HCT116 (cell line): ENCODE data around the gene VAV2. TPM values are rescaled to one million over a fixed set of nuclear protein-coding genes. Genes with fewer than 3 reads are reported as not detected.

ENCODE experiments used
- ATAC-seq: fragments of 200-7000 bp; cut with Tn5 transposase; 2 replicates; pipeline ENCODE4 v1.9.1; 2020; ENCODE audit warnings: mild to moderate bottlenecking, moderate library complexity
- BruUV-seq: library from RNA; stranded (reverse); fragments of 400-500 nt; replicated peaks from 2 replicates; lab custom pipeline; 2021; lab: Mats Ljungman, UMichigan
- CTCF ChIA-PET: fragments of 300-600 bp; sonication (Branson Sonifier 250); formaldehyde crosslinking; loops from one replicate; lab custom pipeline; 2021; ENCODE audit warnings: antibody characterized with exemption; lab: Charles Lee
- POLR2A ChIA-PET: fragments of 300-600, 350-600 bp; sonication (Branson Sonifier 250); formaldehyde crosslinking; loops from one replicate; lab custom pipeline; 2021; ENCODE audit warnings: antibody characterized with exemption; lab: Charles Lee
- RAD21 ChIA-PET, 2 experiments: fragments of 300-600 bp; sonication (Branson Sonifier 250); formaldehyde crosslinking; loops; one replicate each; lab custom pipeline; 2023; ENCODE audit warnings: low total read pairs in 2 of 2; ENCODE audit not compliant: uncharacterized antibody in 2 of 2, unreplicated experiment in 2 of 2, low non-redundant PET in 1 of 2; lab: Charles Lee
- DNase-seq: peaks from one replicate; pipeline ENCODE4 v3.0.0-alpha.2; 2010; ENCODE audit warnings: low read depth, low spot score
- H2AFZ ChIP-seq: fragments of 200-600 bp; shearing (Covaris generic), sonication (generic); 2 replicates; pipeline ENCODE4 v1.6.1; 2017; ENCODE audit warnings: low read depth, mixed run types, mixed read lengths, antibody characterized with exemption, low read length; ENCODE audit not compliant: poor library complexity, severe bottlenecking
- H3K27ac ChIP-seq: 2 replicates; pipeline ENCODE4 v1.5.1; 2012; ENCODE audit warnings: low read depth, low read length
- H3K27me3 ChIP-seq: fragments of 200-600 bp; sonication (generic); 2 replicates; pipeline ENCODE4 v1.6.1; 2016; ENCODE audit warnings: mixed run types, low read length, mixed read lengths; ENCODE audit not compliant: insufficient read depth
- H3K36me3 ChIP-seq, 2 experiments: fragments of 200-500 bp in 1 of 2; fragments of 200-600 bp in 1 of 2; sonication (Bioruptor generic) in 1 of 2; sonication (generic) in 1 of 2; 2 replicates each; pipeline versions ENCODE4 v1.5.1 to v1.6.1; 2014 to 2016; ENCODE audit warnings: low read length in 2 of 2, inconsistent platforms in 1 of 2, mixed read lengths in 1 of 2, mixed run types in 1 of 2; ENCODE audit not compliant: insufficient read depth in 2 of 2, control insufficient read depth in 1 of 2
- H3K4me1 ChIP-seq, 2 experiments: fragments of 200-600 bp in 1 of 2; sonication (generic) in 1 of 2; 2 replicates each; pipeline versions ENCODE4 v1.5.1 to v1.6.1; 2012 to 2017; ENCODE audit warnings: low read length in 2 of 2, inconsistent platforms in 1 of 2, mild to moderate bottlenecking in 1 of 2, mixed read lengths in 1 of 2, mixed run types in 1 of 2, moderate library complexity in 1 of 2; ENCODE audit not compliant: insufficient read depth in 2 of 2, control insufficient read depth in 1 of 2
- H3K4me2 ChIP-seq: fragments of 200-600 bp; sonication (generic); 2 replicates; pipeline ENCODE4 v1.6.1; 2017; ENCODE audit warnings: mixed run types, low read length, mixed read lengths
- H3K4me3 ChIP-seq, 2 experiments: fragments of 200-600 bp in 1 of 2; sonication (generic) in 1 of 2; replicated peaks in 1 of 2; 2 replicates each; pipeline ENCODE4 v1.5.1; 2011 to 2016; ENCODE audit warnings: low read length in 2 of 2, control low read depth in 1 of 2, low read depth in 1 of 2, mild to moderate bottlenecking in 1 of 2, mixed read lengths in 1 of 2, mixed run types in 1 of 2
- H3K79me2 ChIP-seq: fragments of 200-600 bp; sonication (generic); 2 replicates; pipeline ENCODE4 v1.6.1; 2017; ENCODE audit warnings: mild to moderate bottlenecking, mixed run types, low read length, moderate library complexity, mixed read lengths; ENCODE audit not compliant: insufficient read depth
- H3K9ac ChIP-seq: fragments of 200-600 bp; sonication (generic); 2 replicates; pipeline ENCODE4 v1.6.1; 2016; ENCODE audit warnings: low read length, mixed read lengths
- H3K9me2 ChIP-seq: fragments of 200-600 bp; sonication (generic), shearing (Covaris generic); 2 replicates; pipeline ENCODE4 v1.6.1; 2017; ENCODE audit warnings: mixed run types, mild to moderate bottlenecking, moderate library complexity; ENCODE audit not compliant: insufficient read depth
- H3K9me3 ChIP-seq, 2 experiments: fragments of 200-500 bp in 1 of 2; fragments of 200-600 bp in 1 of 2; sonication (Bioruptor generic) in 1 of 2; sonication (generic) in 1 of 2; 2 replicates each; pipeline ENCODE4 v1.6.1; 2014 to 2017; ENCODE audit warnings: low read length in 2 of 2, mixed read lengths in 2 of 2, inconsistent platforms in 1 of 2, low read depth in 1 of 2, mild to moderate bottlenecking in 1 of 2, mixed run types in 1 of 2, moderate library complexity in 1 of 2; ENCODE audit not compliant: control insufficient read depth in 1 of 2, insufficient read depth in 1 of 2
- H4K20me1 ChIP-seq: fragments of 200-600 bp; sonication (generic), shearing (Covaris generic); 2 replicates; pipeline ENCODE4 v1.6.1; 2017; ENCODE audit warnings: mixed run types, mild to moderate bottlenecking, moderate library complexity; ENCODE audit not compliant: insufficient read depth
- CBX3 ChIP-seq: IDR thresholded peaks from 2 replicates; pipeline ENCODE4 v1.6.1; 2012; ENCODE audit warnings: low read depth
- EZH2 ChIP-seq: fragments of 200-600 bp; sonication (generic); IDR thresholded peaks from 2 replicates; pipeline ENCODE4 v1.6.1; 2017; ENCODE audit warnings: antibody characterized with exemption, mixed run types
- RAD21 ChIP-seq: IDR thresholded peaks from 2 replicates; pipeline ENCODE4 v1.6.1; 2012; ENCODE audit warnings: low read depth, mild to moderate bottlenecking
- SP1 ChIP-seq: IDR thresholded peaks from 2 replicates; pipeline ENCODE4 v1.6.1; 2012; ENCODE audit warnings: low read depth
- ZNF274 ChIP-seq: fragments of 200-500 bp; sonication (Bioruptor generic); IDR thresholded peaks from 2 replicates; pipeline ENCODE4 v1.6.1; 2014; ENCODE audit warnings: mild to moderate bottlenecking, low read depth, low read length, inconsistent platforms
- intact Hi-C: fragments of 100-400 bp; cut with micrococcal nuclease; formaldehyde crosslinking; loops from 2 replicates; pipeline ENCODE4 v1.10.0; 2022
- total RNA-seq: library from RNA; stranded (reverse); gene quantifications from one replicate; pipeline ENCODE4 v1.2.1, GENCODE V29; 2021; ENCODE audit not compliant: unreplicated experiment
- TF ChIP-seq, protein P1 (sequence below): IDR thresholded peaks from 2 replicates; pipeline ENCODE4 v1.6.1; 2011; ENCODE audit warnings: mild to moderate bottlenecking, low read length, moderate library complexity; ENCODE audit not compliant: insufficient replicate concordance; ENCODE audit errors: extremely low read depth

The VAV2 gene
- total RNA-seq, 1 experiment from 2014 or later = 33.2 TPM

DNA sequence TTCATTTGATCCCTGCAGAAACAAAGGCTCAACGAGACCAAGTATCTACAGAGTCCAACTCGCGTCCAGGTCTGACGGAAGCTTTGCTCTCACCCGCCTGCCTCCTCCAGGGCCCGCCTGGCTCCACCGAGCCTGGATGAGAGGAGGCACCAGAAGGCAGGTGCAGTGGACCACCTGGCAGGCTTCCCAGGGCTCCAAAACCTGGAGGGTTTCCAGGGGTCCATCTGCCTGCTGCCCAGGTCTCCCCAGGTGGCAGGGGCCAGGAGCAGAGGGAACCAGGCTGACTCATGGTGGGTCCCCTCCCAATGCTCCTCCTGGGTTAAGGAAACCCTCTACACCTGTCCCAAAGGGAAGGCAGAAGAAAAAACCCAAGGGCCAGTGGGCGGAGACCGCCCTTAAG is 59.5 kb downstream of the VAV2 start (continued):
- TF ChIP-seq CBX3 (no peak), RAD21 (no peak), SP1 (no peak)

DNA sequence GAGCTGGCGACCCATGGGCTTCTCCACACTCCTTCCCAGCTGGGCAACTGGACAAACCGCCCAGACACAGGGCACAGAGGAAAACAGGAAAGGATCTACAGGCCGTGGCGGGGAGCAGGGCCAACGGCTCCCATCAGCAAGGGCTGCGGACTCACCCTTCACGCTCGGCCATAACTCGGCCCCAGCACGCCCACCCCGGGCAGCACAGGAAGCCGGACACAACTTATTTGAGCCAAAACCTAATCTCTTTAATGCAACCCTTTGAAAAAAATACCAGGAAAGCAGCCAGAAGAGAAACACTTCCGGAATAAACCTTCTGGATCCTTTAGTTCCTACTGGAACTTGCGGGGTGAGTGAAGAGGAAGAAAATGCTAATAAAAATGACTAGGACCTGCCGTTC is 59.9 kb downstream of the VAV2 start:
- Histone ChIP-seq H3K9me2 (no peaks in the 10 kb centered on the region), H3K4me3 (no peak overlapping the region), H3K4me1 (peaks cover 7 to 16% of the 10 kb centered on the region in 2 experiments; a peak in 3 of 4 replicates), H3K27ac (no peak overlapping the region), H3K9ac (no peak overlapping the region), H3K9me3 (no peaks in the 10 kb centered on the region), H3K27me3 (no peaks in the 10 kb centered on the region), H3K4me2 (no peak overlapping the region), H4K20me1 (no peaks in the 10 kb centered on the region), H3K36me3 (0 out of 4 replicates have a peak, but pooled peaks cover 0 to 6% of the 10 kb centered on the region in 2 experiments), H3K79me2 (peaks cover 8% of the 10 kb centered on the region; the same call in 1 of the 2 replicates), H2AFZ (no peak overlapping the region)
- ChIA-PET POLR2A (no interaction called here), RAD21 (no interaction called here), CTCF (no interaction called here)
- intact Hi-C loops = no loop called here
- no peak for ATAC-seq
- BruUV-seq = no TSS peak
- DNase-seq = no peak
- TF ChIP-seq CBX3 (no peak), EZH2 (no peak), ZNF274 (no peak)
- TF ChIP-seq, protein P1, sequence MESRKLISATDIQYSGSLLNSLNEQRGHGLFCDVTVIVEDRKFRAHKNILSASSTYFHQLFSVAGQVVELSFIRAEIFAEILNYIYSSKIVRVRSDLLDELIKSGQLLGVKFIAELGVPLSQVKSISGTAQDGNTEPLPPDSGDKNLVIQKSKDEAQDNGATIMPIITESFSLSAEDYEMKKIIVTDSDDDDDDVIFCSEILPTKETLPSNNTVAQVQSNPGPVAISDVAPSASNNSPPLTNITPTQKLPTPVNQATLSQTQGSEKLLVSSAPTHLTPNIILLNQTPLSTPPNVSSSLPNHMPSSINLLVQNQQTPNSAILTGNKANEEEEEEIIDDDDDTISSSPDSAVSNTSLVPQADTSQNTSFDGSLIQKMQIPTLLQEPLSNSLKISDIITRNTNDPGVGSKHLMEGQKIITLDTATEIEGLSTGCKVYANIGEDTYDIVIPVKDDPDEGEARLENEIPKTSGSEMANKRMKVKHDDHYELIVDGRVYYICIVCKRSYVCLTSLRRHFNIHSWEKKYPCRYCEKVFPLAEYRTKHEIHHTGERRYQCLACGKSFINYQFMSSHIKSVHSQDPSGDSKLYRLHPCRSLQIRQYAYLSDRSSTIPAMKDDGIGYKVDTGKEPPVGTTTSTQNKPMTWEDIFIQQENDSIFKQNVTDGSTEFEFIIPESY = no peak
